HCT116 (cell line): ENCODE results near the gene MPP1. TPM values are rescaled to one million over a fixed set of nuclear protein-coding genes. Genes with fewer than 3 reads are reported as not detected.

Experiments
- ATAC-seq: fragments of 200-7000 bp; cut with Tn5 transposase; 2 replicates; pipeline ENCODE4 v1.9.1; 2020; ENCODE audit warnings: mild to moderate bottlenecking, moderate library complexity
- BruUV-seq: library from RNA; stranded (reverse); fragments of 400-500 nt; replicated peaks from 2 replicates; lab custom pipeline; 2021; lab: Mats Ljungman, UMichigan
- CTCF ChIA-PET: fragments of 300-600 bp; sonication (Branson Sonifier 250); formaldehyde crosslinking; loops from one replicate; lab custom pipeline; 2021; ENCODE audit warnings: antibody characterized with exemption; lab: Charles Lee
- POLR2A ChIA-PET: fragments of 300-600, 350-600 bp; sonication (Branson Sonifier 250); formaldehyde crosslinking; loops from one replicate; lab custom pipeline; 2021; ENCODE audit warnings: antibody characterized with exemption; lab: Charles Lee
- RAD21 ChIA-PET, 2 experiments: fragments of 300-600 bp; sonication (Branson Sonifier 250); formaldehyde crosslinking; loops; one replicate each; lab custom pipeline; 2023; ENCODE audit warnings: low total read pairs in 2 of 2; ENCODE audit not compliant: uncharacterized antibody in 2 of 2, unreplicated experiment in 2 of 2, low non-redundant PET in 1 of 2; lab: Charles Lee
- DNase-seq: peaks from one replicate; pipeline ENCODE4 v3.0.0-alpha.2; 2010; ENCODE audit warnings: low read depth, low spot score
- H2AFZ ChIP-seq: fragments of 200-600 bp; shearing (Covaris generic), sonication (generic); 2 replicates; pipeline ENCODE4 v1.6.1; 2017; ENCODE audit warnings: low read depth, mixed run types, mixed read lengths, antibody characterized with exemption, low read length; ENCODE audit not compliant: poor library complexity, severe bottlenecking
- H3K27ac ChIP-seq: 2 replicates; pipeline ENCODE4 v1.5.1; 2012; ENCODE audit warnings: low read depth, low read length
- H3K27me3 ChIP-seq: fragments of 200-600 bp; sonication (generic); 2 replicates; pipeline ENCODE4 v1.6.1; 2016; ENCODE audit warnings: mixed run types, low read length, mixed read lengths; ENCODE audit not compliant: insufficient read depth
- H3K36me3 ChIP-seq, 2 experiments: fragments of 200-500 bp in 1 of 2; fragments of 200-600 bp in 1 of 2; sonication (Bioruptor generic) in 1 of 2; sonication (generic) in 1 of 2; 2 replicates each; pipeline versions ENCODE4 v1.5.1 to v1.6.1; 2014 to 2016; ENCODE audit warnings: low read length in 2 of 2, inconsistent platforms in 1 of 2, mixed read lengths in 1 of 2, mixed run types in 1 of 2; ENCODE audit not compliant: insufficient read depth in 2 of 2, control insufficient read depth in 1 of 2
- H3K4me1 ChIP-seq, 2 experiments: fragments of 200-600 bp in 1 of 2; sonication (generic) in 1 of 2; 2 replicates each; pipeline versions ENCODE4 v1.5.1 to v1.6.1; 2012 to 2017; ENCODE audit warnings: low read length in 2 of 2, inconsistent platforms in 1 of 2, mild to moderate bottlenecking in 1 of 2, mixed read lengths in 1 of 2, mixed run types in 1 of 2, moderate library complexity in 1 of 2; ENCODE audit not compliant: insufficient read depth in 2 of 2, control insufficient read depth in 1 of 2
- H3K4me2 ChIP-seq: fragments of 200-600 bp; sonication (generic); 2 replicates; pipeline ENCODE4 v1.6.1; 2017; ENCODE audit warnings: mixed run types, low read length, mixed read lengths
- H3K4me3 ChIP-seq, 2 experiments: fragments of 200-600 bp in 1 of 2; sonication (generic) in 1 of 2; replicated peaks in 1 of 2; 2 replicates each; pipeline ENCODE4 v1.5.1; 2011 to 2016; ENCODE audit warnings: low read length in 2 of 2, control low read depth in 1 of 2, low read depth in 1 of 2, mild to moderate bottlenecking in 1 of 2, mixed read lengths in 1 of 2, mixed run types in 1 of 2
- H3K79me2 ChIP-seq: fragments of 200-600 bp; sonication (generic); 2 replicates; pipeline ENCODE4 v1.6.1; 2017; ENCODE audit warnings: mild to moderate bottlenecking, mixed run types, low read length, moderate library complexity, mixed read lengths; ENCODE audit not compliant: insufficient read depth
- H3K9ac ChIP-seq: fragments of 200-600 bp; sonication (generic); 2 replicates; pipeline ENCODE4 v1.6.1; 2016; ENCODE audit warnings: low read length, mixed read lengths
- H3K9me2 ChIP-seq: fragments of 200-600 bp; sonication (generic), shearing (Covaris generic); 2 replicates; pipeline ENCODE4 v1.6.1; 2017; ENCODE audit warnings: mixed run types, mild to moderate bottlenecking, moderate library complexity; ENCODE audit not compliant: insufficient read depth
- H3K9me3 ChIP-seq, 2 experiments: fragments of 200-500 bp in 1 of 2; fragments of 200-600 bp in 1 of 2; sonication (Bioruptor generic) in 1 of 2; sonication (generic) in 1 of 2; 2 replicates each; pipeline ENCODE4 v1.6.1; 2014 to 2017; ENCODE audit warnings: low read length in 2 of 2, mixed read lengths in 2 of 2, inconsistent platforms in 1 of 2, low read depth in 1 of 2, mild to moderate bottlenecking in 1 of 2, mixed run types in 1 of 2, moderate library complexity in 1 of 2; ENCODE audit not compliant: control insufficient read depth in 1 of 2, insufficient read depth in 1 of 2
- H4K20me1 ChIP-seq: fragments of 200-600 bp; sonication (generic), shearing (Covaris generic); 2 replicates; pipeline ENCODE4 v1.6.1; 2017; ENCODE audit warnings: mixed run types, mild to moderate bottlenecking, moderate library complexity; ENCODE audit not compliant: insufficient read depth
- CBX3 ChIP-seq: IDR thresholded peaks from 2 replicates; pipeline ENCODE4 v1.6.1; 2012; ENCODE audit warnings: low read depth
- CEBPB ChIP-seq: IDR thresholded peaks from 2 replicates; pipeline ENCODE4 v1.6.1; 2012; ENCODE audit warnings: low read depth
- EZH2 ChIP-seq: fragments of 200-600 bp; sonication (generic); IDR thresholded peaks from 2 replicates; pipeline ENCODE4 v1.6.1; 2017; ENCODE audit warnings: antibody characterized with exemption, mixed run types
- FOSL1 ChIP-seq: IDR thresholded peaks from 2 replicates; pipeline ENCODE4 v1.6.1; 2012; ENCODE audit warnings: low read depth
- JUND ChIP-seq: IDR thresholded peaks from 2 replicates; pipeline ENCODE4 v1.6.1; 2012
- POLR2AphosphoS5 ChIP-seq: IDR thresholded peaks from 2 replicates; pipeline ENCODE4 v1.6.1; 2011; ENCODE audit warnings: mild to moderate bottlenecking, low read depth, low read length, moderate library complexity
- RAD21 ChIP-seq: IDR thresholded peaks from 2 replicates; pipeline ENCODE4 v1.6.1; 2012; ENCODE audit warnings: low read depth, mild to moderate bottlenecking
- SIN3A ChIP-seq: IDR thresholded peaks from 2 replicates; pipeline ENCODE4 v1.6.1; 2012; ENCODE audit warnings: low read depth
- SP1 ChIP-seq: IDR thresholded peaks from 2 replicates; pipeline ENCODE4 v1.6.1; 2012; ENCODE audit warnings: low read depth
- ZNF274 ChIP-seq: fragments of 200-500 bp; sonication (Bioruptor generic); IDR thresholded peaks from 2 replicates; pipeline ENCODE4 v1.6.1; 2014; ENCODE audit warnings: mild to moderate bottlenecking, low read depth, low read length, inconsistent platforms
- intact Hi-C: fragments of 100-400 bp; cut with micrococcal nuclease; formaldehyde crosslinking; loops from 2 replicates; pipeline ENCODE4 v1.10.0; 2022
- total RNA-seq: library from RNA; stranded (reverse); gene quantifications from one replicate; pipeline ENCODE4 v1.2.1, GENCODE V29; 2021; ENCODE audit not compliant: unreplicated experiment
- TF ChIP-seq, protein P1 (sequence below): IDR thresholded peaks from 2 replicates; pipeline ENCODE4 v1.6.1; 2012
- TF ChIP-seq, protein P2 (sequence below): IDR thresholded peaks from 2 replicates; pipeline ENCODE4 v1.6.1; 2011; ENCODE audit warnings: mild to moderate bottlenecking, low read length, moderate library complexity; ENCODE audit not compliant: insufficient replicate concordance; ENCODE audit errors: extremely low read depth

MPP1 gene
- total RNA-seq, 1 experiment from 2014 or later, result 13.1 TPM

DNA sequence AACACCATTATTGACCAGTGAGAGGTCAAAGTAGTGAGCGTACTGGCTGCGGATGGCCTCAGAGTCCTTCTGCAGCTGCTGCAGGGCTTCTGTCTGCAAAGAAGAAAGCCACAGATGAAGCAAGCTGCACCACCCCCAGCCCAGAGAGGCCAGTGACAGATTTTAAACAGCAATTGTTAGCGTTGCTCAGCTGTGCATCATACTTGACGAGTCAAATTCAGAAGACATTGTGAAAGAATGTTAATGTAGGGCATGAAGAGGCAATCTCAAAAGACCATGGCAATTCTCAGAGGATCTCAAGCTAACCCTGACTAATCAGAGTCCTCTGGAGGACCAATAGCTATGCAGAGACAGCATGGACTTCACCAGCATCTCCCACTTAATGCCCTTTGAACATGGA, 26.0 kb downstream of the MPP1 start:
- H3K4me3 ChIP-seq, result no peak overlapping the region
- H3K4me1 ChIP-seq, result no peaks in the 10 kb centered on the region
- no peaks in the 10 kb centered on the region for H3K27me3 ChIP-seq
- ChIA-PET POLR2A (no interaction called here), RAD21 (no interaction called here), CTCF (no interaction called here)
- no peak for DNase-seq
- intact Hi-C loops, result no loop called here
- no TSS peak for BruUV-seq
- H3K9me3 ChIP-seq, result no peaks in the 10 kb centered on the region
- no peak for ATAC-seq
- no peak overlapping the region for H2AFZ ChIP-seq
- no peaks in the 10 kb centered on the region for H4K20me1 ChIP-seq
- peaks cover 4 to 19% of the 10 kb centered on the region in 2 experiments; a peak in 2 of 4 replicates for H3K36me3 ChIP-seq
- TF ChIP-seq, protein P1, sequence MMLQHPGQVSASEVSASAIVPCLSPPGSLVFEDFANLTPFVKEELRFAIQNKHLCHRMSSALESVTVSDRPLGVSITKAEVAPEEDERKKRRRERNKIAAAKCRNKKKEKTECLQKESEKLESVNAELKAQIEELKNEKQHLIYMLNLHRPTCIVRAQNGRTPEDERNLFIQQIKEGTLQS, result no peak
- TF ChIP-seq CBX3, result no peak
- no peak for TF ChIP-seq ZNF274
- no peak for TF ChIP-seq JUND
- TF ChIP-seq, protein P2, sequence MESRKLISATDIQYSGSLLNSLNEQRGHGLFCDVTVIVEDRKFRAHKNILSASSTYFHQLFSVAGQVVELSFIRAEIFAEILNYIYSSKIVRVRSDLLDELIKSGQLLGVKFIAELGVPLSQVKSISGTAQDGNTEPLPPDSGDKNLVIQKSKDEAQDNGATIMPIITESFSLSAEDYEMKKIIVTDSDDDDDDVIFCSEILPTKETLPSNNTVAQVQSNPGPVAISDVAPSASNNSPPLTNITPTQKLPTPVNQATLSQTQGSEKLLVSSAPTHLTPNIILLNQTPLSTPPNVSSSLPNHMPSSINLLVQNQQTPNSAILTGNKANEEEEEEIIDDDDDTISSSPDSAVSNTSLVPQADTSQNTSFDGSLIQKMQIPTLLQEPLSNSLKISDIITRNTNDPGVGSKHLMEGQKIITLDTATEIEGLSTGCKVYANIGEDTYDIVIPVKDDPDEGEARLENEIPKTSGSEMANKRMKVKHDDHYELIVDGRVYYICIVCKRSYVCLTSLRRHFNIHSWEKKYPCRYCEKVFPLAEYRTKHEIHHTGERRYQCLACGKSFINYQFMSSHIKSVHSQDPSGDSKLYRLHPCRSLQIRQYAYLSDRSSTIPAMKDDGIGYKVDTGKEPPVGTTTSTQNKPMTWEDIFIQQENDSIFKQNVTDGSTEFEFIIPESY, result no peak
- no peak for TF ChIP-seq SP1
- no peak for TF ChIP-seq SIN3A
- no peak for TF ChIP-seq CEBPB
- no peak for TF ChIP-seq RAD21
- TF ChIP-seq EZH2, result no peak
- no peak for TF ChIP-seq POLR2AphosphoS5
- TF ChIP-seq FOSL1, result no peak
- H3K9ac ChIP-seq, result no peak overlapping the region
- no peaks in the 10 kb centered on the region for H3K79me2 ChIP-seq
- H3K9me2 ChIP-seq, result no peaks in the 10 kb centered on the region
- H3K4me2 ChIP-seq, result no peak overlapping the region
- H3K27ac ChIP-seq, result no peak overlapping the region
